ENCODE results near the gene PLCXD1. TPM values are rescaled to one million over a fixed set of nuclear protein-coding genes. Genes with fewer than 3 reads are reported as not detected.
"Not testable (repeated sequence)": the region's sequence is repeated elsewhere in the genome, so short reads cannot be mapped to it uniquely, and the experiment has no call there.

The PLCXD1 gene
- total and polyA plus RNA-seq, 2 experiments from 2014 or later, result 22.0 to 40.1 TPM

DNA sequence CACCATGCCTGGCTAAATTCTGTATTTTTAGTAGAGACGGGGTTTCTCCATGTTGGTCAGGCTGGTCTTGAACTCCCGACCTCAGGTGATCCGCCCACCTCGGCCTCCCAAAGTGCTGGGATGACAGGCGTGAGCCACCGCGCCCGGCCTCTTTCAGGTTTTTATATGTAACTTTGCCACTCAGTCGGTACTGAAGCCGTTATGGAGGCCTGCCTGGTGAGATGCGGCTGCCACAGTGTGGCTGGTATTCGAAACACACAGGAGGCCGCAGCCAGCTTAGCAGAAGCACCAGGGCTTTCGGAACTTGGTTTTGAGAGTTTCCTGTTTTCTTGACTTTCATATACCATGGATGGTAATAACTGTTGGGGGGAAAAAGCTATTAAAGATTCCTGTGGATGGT lies 43.5 kb downstream of the PLCXD1 start:
- WGBS (ENCODE audit: low lambda C conversion rate, missing lambda C conversion rate), result 81% methylated on average over 14 of the region's 14 CpGs
- not testable (repeated sequence) for H3K9me2 ChIP-seq (replicated peaks; ENCODE audit: insufficient read depth); H4K20me1 ChIP-seq (ENCODE audit: insufficient read depth, poor library complexity, severe bottlenecking); H3K36me3 ChIP-seq (replicated peaks; ENCODE audit: insufficient read depth, low read depth); H3K27me3 ChIP-seq; H3K27ac ChIP-seq; H3K79me2 ChIP-seq; H2AFZ ChIP-seq; H3K4me2 ChIP-seq; H3K9me3 ChIP-seq (ENCODE audit: low read depth); DNase-seq (ENCODE audit: low spot score); H3K4me3 ChIP-seq; H3K4me1 ChIP-seq (ENCODE audit: insufficient read depth)
- TF ChIP-seq, protein P1, sequence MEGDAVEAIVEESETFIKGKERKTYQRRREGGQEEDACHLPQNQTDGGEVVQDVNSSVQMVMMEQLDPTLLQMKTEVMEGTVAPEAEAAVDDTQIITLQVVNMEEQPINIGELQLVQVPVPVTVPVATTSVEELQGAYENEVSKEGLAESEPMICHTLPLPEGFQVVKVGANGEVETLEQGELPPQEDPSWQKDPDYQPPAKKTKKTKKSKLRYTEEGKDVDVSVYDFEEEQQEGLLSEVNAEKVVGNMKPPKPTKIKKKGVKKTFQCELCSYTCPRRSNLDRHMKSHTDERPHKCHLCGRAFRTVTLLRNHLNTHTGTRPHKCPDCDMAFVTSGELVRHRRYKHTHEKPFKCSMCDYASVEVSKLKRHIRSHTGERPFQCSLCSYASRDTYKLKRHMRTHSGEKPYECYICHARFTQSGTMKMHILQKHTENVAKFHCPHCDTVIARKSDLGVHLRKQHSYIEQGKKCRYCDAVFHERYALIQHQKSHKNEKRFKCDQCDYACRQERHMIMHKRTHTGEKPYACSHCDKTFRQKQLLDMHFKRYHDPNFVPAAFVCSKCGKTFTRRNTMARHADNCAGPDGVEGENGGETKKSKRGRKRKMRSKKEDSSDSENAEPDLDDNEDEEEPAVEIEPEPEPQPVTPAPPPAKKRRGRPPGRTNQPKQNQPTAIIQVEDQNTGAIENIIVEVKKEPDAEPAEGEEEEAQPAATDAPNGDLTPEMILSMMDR (IDR thresholded peaks at IDR 0.05; ENCODE audit: poor library complexity), result peak; percentile 3

DNA sequence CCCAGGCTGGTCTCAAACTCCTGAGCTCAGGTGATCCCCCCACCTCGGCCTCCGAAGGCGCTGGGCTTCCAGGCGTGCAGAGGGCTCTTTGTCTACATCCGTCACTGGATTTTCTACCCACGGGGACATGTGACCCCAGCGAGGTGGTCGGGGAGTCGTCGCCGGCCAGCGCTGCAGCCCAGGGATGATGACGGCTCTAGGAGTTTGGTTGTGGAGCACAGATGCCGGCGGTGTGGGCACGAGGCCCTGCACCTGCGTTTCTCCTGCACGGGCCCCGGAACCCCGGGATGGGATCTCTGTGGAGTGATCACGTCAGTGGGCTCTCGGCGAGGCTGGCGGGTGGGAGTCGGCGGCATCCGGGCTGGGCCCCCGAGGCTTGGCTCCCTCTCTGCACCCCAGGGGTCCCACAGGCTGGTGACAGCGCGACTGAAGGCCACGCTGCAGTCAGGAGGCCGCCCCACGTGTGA lies 46.5 kb downstream of the PLCXD1 start:
- H3K4me1 ChIP-seq (ENCODE audit: insufficient read depth), result peaks cover 15% of the 10 kb centered on the region
- no peaks in the 10 kb centered on the region for H3K36me3 ChIP-seq (replicated peaks; ENCODE audit: insufficient read depth, low read depth)
- H3K9me3 ChIP-seq (ENCODE audit: low read depth), result no peaks in the 10 kb centered on the region
- no peaks in the 10 kb centered on the region for H4K20me1 ChIP-seq (ENCODE audit: insufficient read depth, poor library complexity, severe bottlenecking)
- DNase-seq (ENCODE audit: low spot score), result no peak
- H3K79me2 ChIP-seq, result no peaks in the 10 kb centered on the region
- H3K27me3 ChIP-seq, result no peaks in the 10 kb centered on the region
- no peak overlapping the region for H3K4me3 ChIP-seq
- H3K4me2 ChIP-seq, result no peak overlapping the region
- H2AFZ ChIP-seq, result no peak overlapping the region
- WGBS (ENCODE audit: low lambda C conversion rate, missing lambda C conversion rate), result 93% methylated on average over 20 of the region's 33 CpGs
- H3K27ac ChIP-seq, result no peak overlapping the region
- no peaks in the 10 kb centered on the region for H3K9me2 ChIP-seq (replicated peaks; ENCODE audit: insufficient read depth)
- no peak for TF ChIP-seq EZH2 (IDR thresholded peaks at IDR 0.05; ENCODE audit: borderline replicate concordance)
- TF ChIP-seq, protein P1 (IDR thresholded peaks at IDR 0.05; ENCODE audit: poor library complexity), result no peak
- TF ChIP-seq EZH2phosphoT487 (IDR thresholded peaks at IDR 0.05; ENCODE audit: low read depth, severe bottlenecking, unreplicated experiment), result no peak

DNA sequence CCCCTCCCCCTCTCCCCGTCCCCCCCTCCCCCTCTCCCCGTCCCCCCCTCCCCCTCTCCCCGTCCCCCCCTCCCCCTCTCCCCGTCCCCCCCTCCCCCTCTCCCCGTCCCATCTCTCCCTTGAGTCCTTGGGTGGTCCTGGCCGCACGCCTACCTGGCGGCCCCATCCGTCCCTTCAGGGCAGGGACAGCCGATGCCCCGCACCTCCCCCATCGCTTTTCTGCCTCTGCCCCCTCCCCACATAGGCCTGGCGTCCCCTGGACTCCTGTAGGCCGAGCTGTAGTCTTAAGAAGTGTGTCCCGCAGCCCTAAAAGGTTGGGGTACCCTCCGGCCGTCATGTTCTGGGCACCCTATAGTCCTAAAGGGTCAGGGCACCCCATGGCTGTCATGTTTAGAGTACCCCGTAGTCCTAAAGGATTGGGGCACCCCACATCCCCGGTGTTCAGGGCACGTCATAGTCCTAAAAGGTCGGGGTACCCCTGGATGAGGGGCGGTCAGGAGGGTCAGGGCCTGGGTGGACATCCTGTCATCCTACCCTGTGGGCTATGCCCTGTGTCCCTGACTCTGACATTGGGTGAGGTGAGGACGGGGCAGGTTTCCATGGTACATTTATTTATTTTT lies 48.2 kb downstream of the PLCXD1 start:
- no peak overlapping the region for H3K4me3 ChIP-seq
- H2AFZ ChIP-seq, result no peak overlapping the region
- no peak for DNase-seq (ENCODE audit: low spot score)
- no peaks in the 10 kb centered on the region for H4K20me1 ChIP-seq (ENCODE audit: insufficient read depth, poor library complexity, severe bottlenecking)
- H3K79me2 ChIP-seq, result no peaks in the 10 kb centered on the region
- WGBS (ENCODE audit: low lambda C conversion rate, missing lambda C conversion rate), result 91% methylated on average over 17 of the region's 23 CpGs
- no peak for TF ChIP-seq EZH2 (IDR thresholded peaks at IDR 0.05; ENCODE audit: borderline replicate concordance)
- TF ChIP-seq, protein P1 (IDR thresholded peaks at IDR 0.05; ENCODE audit: poor library complexity), result no peak
- H3K9me3 ChIP-seq (ENCODE audit: low read depth), result no peaks in the 10 kb centered on the region
- no peak overlapping the region for H3K4me2 ChIP-seq
- no peaks in the 10 kb centered on the region for H3K27me3 ChIP-seq
- H3K27ac ChIP-seq, result no peak overlapping the region
- no peaks in the 10 kb centered on the region for H3K36me3 ChIP-seq (replicated peaks; ENCODE audit: insufficient read depth, low read depth)
- H3K4me1 ChIP-seq (ENCODE audit: insufficient read depth), result peaks cover 11% of the 10 kb centered on the region
- no peaks in the 10 kb centered on the region for H3K9me2 ChIP-seq (replicated peaks; ENCODE audit: insufficient read depth)

DNA sequence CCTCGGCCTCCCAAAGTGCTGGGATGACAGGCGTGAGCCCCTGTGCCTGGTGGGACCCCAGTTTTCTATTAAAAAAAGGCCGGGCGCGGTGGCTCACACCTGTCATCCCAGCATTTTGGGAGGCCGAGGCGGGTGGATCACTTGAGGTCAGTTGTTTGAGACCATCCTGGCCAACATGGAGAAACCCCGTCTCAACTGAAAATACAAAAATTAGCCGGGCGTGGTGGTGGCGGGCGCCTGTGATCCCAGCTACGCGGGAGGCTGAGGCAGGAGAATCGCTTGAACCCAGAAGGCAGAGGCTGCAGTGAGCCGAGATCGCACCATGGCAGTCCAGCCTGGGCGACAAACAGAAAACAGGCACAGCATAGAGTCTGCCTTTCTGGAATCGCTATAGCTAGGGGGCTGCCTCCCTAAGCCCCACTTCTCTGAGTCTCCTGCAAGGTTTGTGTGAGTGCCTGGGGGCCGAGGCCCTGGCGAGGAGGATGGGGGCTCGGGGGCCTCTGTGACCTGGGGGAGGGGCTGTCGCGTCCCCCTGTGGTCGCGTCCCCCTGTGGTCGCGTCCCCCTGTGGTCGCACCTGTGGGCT lies 49.1 kb downstream of the PLCXD1 start:
- peaks cover 11% of the 10 kb centered on the region for H3K4me1 ChIP-seq (ENCODE audit: insufficient read depth)
- not testable (repeated sequence) for H3K9me3 ChIP-seq (ENCODE audit: low read depth); H3K4me2 ChIP-seq; DNase-seq (ENCODE audit: low spot score); H3K79me2 ChIP-seq; H3K36me3 ChIP-seq (replicated peaks; ENCODE audit: insufficient read depth, low read depth); H4K20me1 ChIP-seq (ENCODE audit: insufficient read depth, poor library complexity, severe bottlenecking); H3K27ac ChIP-seq; H3K27me3 ChIP-seq; H3K9me2 ChIP-seq (replicated peaks; ENCODE audit: insufficient read depth); H3K4me3 ChIP-seq; H2AFZ ChIP-seq
- WGBS (ENCODE audit: low lambda C conversion rate, missing lambda C conversion rate), result 85% methylated on average over 18 of the region's 29 CpGs

Data from hepatocyte (in vitro differentiated cells).